ENCODE results near the gene TBL1XR1. TPM values are rescaled to one million over a fixed set of nuclear protein-coding genes. Genes with fewer than 3 reads are reported as not detected.

Gene TBL1XR1
- total RNA-seq, result 146 and 152 TPM in 2 replicates
- 26.5 and 26.9 TPM in 2 replicates for polyA plus RNA-seq
- polyA plus RNA-seq (2011; cell fraction: cytosol; rRNA removed), result 24.3 and 31.9 TPM in 2 replicates
- polyA plus RNA-seq (2011; cell fraction: nucleus; rRNA removed), result 71.4 and 72.3 TPM in 2 replicates
- polyA plus RNA-seq (2012), result 35.7 and 49.3 TPM in 2 replicates
- polyA minus RNA-seq, result 373 and 501 TPM in 2 replicates
- polyA minus RNA-seq (2011; cell fraction: cytosol; rRNA and poly(A)+ RNA removed), result 262 TPM
- polyA minus RNA-seq (2011; cell fraction: nucleus; rRNA and poly(A)+ RNA removed), result 229 and 284 TPM in 2 replicates
- Bru-seq, nascent RNA, result percentile 97 among the genes with signal in this experiment
- BruChase-seq, experiment 1, labeled RNA remaining after a 6-hour chase, result percentile 93 among the genes with signal in this experiment
- BruChase-seq, experiment 2, labeled RNA remaining after a 2-hour chase, result percentile 93 among the genes with signal in this experiment
- long read RNA-seq, full-length matches to known transcripts, result 9 of 34 reads
- long read RNA-seq, partial matches to known transcripts, result 16 of 34 reads
- long read RNA-seq, other reads (novel, unspliced or antisense), result 9 of 34 reads

DNA sequence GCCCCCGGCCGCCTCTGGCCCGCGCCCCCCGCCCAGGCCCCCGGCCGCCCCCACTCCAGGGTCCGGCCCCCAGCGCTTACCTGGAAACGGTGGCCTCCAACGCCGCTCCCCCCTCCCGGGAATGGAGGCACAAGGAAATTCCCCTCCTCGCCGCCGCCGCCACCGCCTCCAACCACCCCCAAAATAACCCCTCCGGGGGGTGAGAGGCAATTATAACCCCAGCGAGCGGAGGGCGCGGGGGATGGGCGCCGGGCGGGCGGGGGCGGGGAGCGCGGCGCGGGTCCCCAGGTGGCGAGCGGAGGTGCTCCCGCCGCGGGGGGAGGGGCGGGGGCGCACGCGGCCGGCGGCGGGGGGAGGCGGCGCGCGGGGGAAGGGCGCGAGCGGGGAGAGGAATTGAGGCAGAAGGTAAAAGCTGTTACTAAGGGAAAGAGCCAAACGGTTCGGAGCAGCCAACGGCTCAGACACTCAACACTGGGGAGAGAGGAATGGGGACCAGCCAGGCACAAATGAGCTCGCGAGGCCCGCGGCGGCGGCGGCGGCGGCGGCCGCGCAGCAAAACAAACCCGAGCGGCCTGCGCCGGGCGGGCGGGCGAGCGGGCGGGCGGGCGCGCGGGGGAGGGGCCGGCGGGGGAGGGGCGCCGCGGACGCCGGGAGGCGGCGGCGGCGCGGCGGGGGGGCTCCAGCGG, at the start of gene TBL1XR1:
TBL1XR1 (minus strand) TSS at position 442 of the 686 bp plus-strand sequence. CDS start 132,505 bp downstream, outside the sequence.
- H3K4me1 ChIP-seq (ENCODE audit: control insufficient read depth, extremely low read depth, insufficient read depth, low read length), result peaks cover 32% of the 10 kb centered on the region
- H3K27me3 ChIP-seq (ENCODE audit: control insufficient read depth in 2 of 2, insufficient read depth in 2 of 2, low read length in 2 of 2), result no peaks in the 10 kb centered on the region
- DNase-seq (ENCODE audit: low read depth, low spot score) (peak; percentile 91), FAIRE-seq (no peak)
- H3K79me2 ChIP-seq (ENCODE audit: control insufficient read depth, insufficient read depth, low read length), result peaks cover 45% of the 10 kb centered on the region
- H3K4me2 ChIP-seq (ENCODE audit: insufficient read depth, low read length), result peak within 1 kb of the TSS; percentile 96
- peaks cover 6% of the 10 kb centered on the region for H4K20me1 ChIP-seq (replicated peaks; ENCODE audit: control insufficient read depth, extremely low read depth, insufficient read depth, low read length)
- peak within 1 kb of the TSS; percentile 99 for H3K9ac ChIP-seq (replicated peaks; ENCODE audit: extremely low read depth, insufficient read depth, low read length)
- TF ChIP-seq POLR2AphosphoS5 (IDR thresholded peaks at IDR 0.05; ENCODE audit: insufficient read depth, low read depth, low read length), result peak; percentile 37
- no peak for TF ChIP-seq JUN (IDR thresholded peaks at IDR 0.05; ENCODE audit: borderline replicate concordance, insufficient read depth, insufficient read length, low read depth)
- TF ChIP-seq, protein P1, sequence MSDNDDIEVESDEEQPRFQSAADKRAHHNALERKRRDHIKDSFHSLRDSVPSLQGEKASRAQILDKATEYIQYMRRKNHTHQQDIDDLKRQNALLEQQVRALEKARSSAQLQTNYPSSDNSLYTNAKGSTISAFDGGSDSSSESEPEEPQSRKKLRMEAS (IDR thresholded peaks at IDR 0.05; ENCODE audit: insufficient read depth, insufficient read length), result no peak
- no peak for TF ChIP-seq GATA2 (IDR thresholded peaks at IDR 0.05; ENCODE audit: insufficient read depth, insufficient read length, low read depth, low read length)
- TF ChIP-seq POLR2A (IDR thresholded peaks at IDR 0.05; ENCODE audit: low read depth, low read length), result no peak
- no peak for TF ChIP-seq FOS (IDR thresholded peaks at IDR 0.05; ENCODE audit: borderline replicate concordance, insufficient read depth, low read length)
- intact Hi-C loops (cut with micrococcal nuclease) (loop anchor here (1.0 to 10.0 kb wide), 11 partner anchors 146 to 1060 kb away; no protein-coding TSS in a partner anchor), dilution Hi-C loops (cut with MboI; ENCODE audit: extremely low pct_ligation_motif_present, low sequenced_read_pairs) (no loop called here)
- peak within 1 kb of the TSS; percentile 84 to 97 (median 95) for H3K4me3 ChIP-seq (replicated peaks in 1 of 3; ENCODE audit: insufficient read depth in 1 of 3, low read depth in 1 of 3, low read length in 3 of 3)
- H3K36me3 ChIP-seq (ENCODE audit: control insufficient read depth in 2 of 2, extremely low read depth in 1 of 2, insufficient read depth in 2 of 2, low read length in 2 of 2), result no peaks in the 10 kb centered on the region
- no TSS peak for BruUV-seq (replicated peaks)
- no peaks in the 10 kb centered on the region for H3K9me3 ChIP-seq (replicated peaks; ENCODE audit: control insufficient read depth, insufficient read depth, low read length)
- no peaks in the 10 kb centered on the region for H3K9me1 ChIP-seq (replicated peaks; ENCODE audit: control insufficient read depth, extremely low read depth, insufficient read depth, low read length)
- ChIA-PET CTCF (interaction anchor here (0.6 to 5.2 kb wide), 5 partner anchors 145 to 736 kb away, joined by 3 to 76 read pairs (median 4); no protein-coding TSS in a partner anchor), POLR2A (interaction anchor here (1.1 kb wide), 1 partner anchor 162 kb away, joined by 10 read pairs; no protein-coding TSS in a partner anchor)
- H2AFZ ChIP-seq (ENCODE audit: low read depth, low read length), result peak within 1 kb of the TSS; percentile 27
- peak within 1 kb of the TSS; percentile 93 for H3K27ac ChIP-seq (ENCODE audit: insufficient read depth, low read depth, low read length)

Measured in endothelial cell of umbilical vein (primary cell).